NCI-H82 treated with DMSO at 0.1 percent for 48 hours (cell line): ENCODE results near the gene HARBI1.
A peak's percentile ranks its signal among the peaks of the same experiment; 100 is the strongest.
"Not testable (repeated sequence)": the region's sequence is repeated elsewhere in the genome, so short reads cannot be mapped to it uniquely, and the experiment has no call there.

Experiments
- DNase-seq: peaks from one replicate; lab custom pipeline; 2025; ENCODE audit not compliant: unreplicated experiment; lab: John Stamatoyannopoulos, UW

HARBI1 gene

GRCh38 chr11:46597609-46598219 lies 19.3 kb downstream of the HARBI1 start:
- DNase-seq, result no peak

GRCh38 chr11:46597155-46597554 lies 19.9 kb downstream of the HARBI1 start:
- DNase-seq, result no peak

GRCh38 chr11:46594785-46595184 lies 22.2 kb downstream of the HARBI1 start:
- DNase-seq, result no peak

GRCh38 chr11:46594374-46594700 lies 22.7 kb downstream of the HARBI1 start:
- DNase-seq, result no peak

GRCh38 chr11:46593550-46594373 lies 23.3 kb downstream of the HARBI1 start, which contains the start of gene AMBRA1:
Gene AMBRA1 (minus strand): TSS chr11:46594023. CDS start chr11:46548380, 45,643 bp downstream.
- peak; percentile 82 for DNase-seq

GRCh38 chr11:46590740-46591605 lies 26.1 kb downstream of the HARBI1 start:
- no peak for DNase-seq

GRCh38 chr11:46588915-46589314 lies 28.1 kb downstream of the HARBI1 start:
- DNase-seq, result peak; percentile 26

- no peak for DNase-seq
These were observed 28.9 kb downstream of the HARBI1 start for GRCh38 chr11:46588131-46588530.

GRCh38 chr11:46583513-46583912 lies 33.5 kb downstream of the HARBI1 start:
- DNase-seq, result not testable (repeated sequence)

- DNase-seq, result no peak
These were observed 34.4 kb downstream of the HARBI1 start for GRCh38 chr11:46582588-46582987.

GRCh38 chr11:46577058-46577457 lies 40.0 kb downstream of the HARBI1 start:
- DNase-seq, result no peak

- DNase-seq, result no peak
These were observed 42.4 kb downstream of the HARBI1 start for GRCh38 chr11:46574656-46575055.

- DNase-seq, result no peak
These were observed 46.1 kb downstream of the HARBI1 start for GRCh38 chr11:46570790-46571398.

- no peak for DNase-seq
These were observed 51.7 kb downstream of the HARBI1 start for GRCh38 chr11:46565232-46565840.

- DNase-seq, result no peak
These were observed 52.6 kb downstream of the HARBI1 start for GRCh38 chr11:46564459-46564858.

- DNase-seq, result no peak
These were observed 54.5 kb downstream of the HARBI1 start for GRCh38 chr11:46562527-46562926.

- no peak for DNase-seq
These were observed 56.6 kb downstream of the HARBI1 start for GRCh38 chr11:46560300-46560991.

GRCh38 chr11:46559815-46560214 lies 57.2 kb downstream of the HARBI1 start:
- no peak for DNase-seq

GRCh38 chr11:46557684-46558151 lies 59.3 kb downstream of the HARBI1 start:
- DNase-seq, result no peak
